Measurements from ENCODE around the gene SLC12A5. TPM values are rescaled to one million over a fixed set of nuclear protein-coding genes. Genes with fewer than 3 reads are reported as not detected.
A peak's percentile ranks its signal among the peaks of the same experiment; 100 is the strongest.

SLC12A5 gene
- total and polyA plus RNA-seq, 8 donors = 0.35 to 21.5 (median 1.6) TPM

DNA sequence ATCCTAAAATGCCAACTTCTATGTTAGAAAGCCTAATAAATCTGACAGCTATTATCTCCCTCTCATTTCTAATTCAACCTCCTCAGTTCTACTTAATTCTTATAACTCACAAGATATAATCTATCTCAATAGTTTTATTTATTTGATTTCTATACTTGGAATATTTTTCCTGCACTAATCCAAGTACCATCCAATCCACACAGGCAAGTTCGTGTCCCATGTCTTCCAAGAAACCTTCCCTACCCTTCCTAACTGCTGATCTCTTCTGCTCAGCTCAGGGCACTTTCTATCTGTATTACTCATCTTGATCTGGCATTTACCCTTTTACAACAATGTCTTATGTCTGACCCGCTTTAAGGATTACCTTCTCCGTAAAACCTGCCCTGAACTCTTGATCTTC lies 42.6 kb downstream of the SLC12A5 start:
- FAIRE-seq = no peak
- Histone ChIP-seq H3K36me3 (peaks cover 8 to 31% (median 13%) of the 10 kb centered on the region in 3 donors), H3K4me1 (no peaks in the 10 kb centered on the region), H3K27me3 (no peaks in the 10 kb centered on the region), H3K9me3 (no peaks in the 10 kb centered on the region), H3K4me3 (no peak overlapping the region), H3K27ac (no peak overlapping the region)
- no peak for TF ChIP-seq CTCF (IDR thresholded peaks at IDR 0.05)
- WGBS, 2 donors = 93 to 95% methylated on average over 3 of the region's 3 CpGs
- ATAC-seq = no peak
- intact Hi-C loops (cut with DNase I) = no loop called here
- no peak for DNase-seq

GRCh38 chr20:46073024-46073423 lies 44.0 kb downstream of the SLC12A5 start:
- no peaks in the 10 kb centered on the region for H3K9me3 ChIP-seq
- no peaks in the 10 kb centered on the region for H3K27me3 ChIP-seq
- peaks cover under 1 to 20% (median 6%) of the 10 kb centered on the region in 3 donors for H3K36me3 ChIP-seq
- no peak overlapping the region for H3K27ac ChIP-seq
- no peak for ATAC-seq
- no peak overlapping the region for H3K4me3 ChIP-seq
- 89 to 92% methylated on average over 4 of the region's 4 CpGs for WGBS, 2 donors
- intact Hi-C loops (cut with DNase I) = no loop called here
- TF ChIP-seq CTCF (IDR thresholded peaks at IDR 0.05) = no peak
- DNase-seq = no peak
- H3K4me1 ChIP-seq = no peaks in the 10 kb centered on the region
- FAIRE-seq = no peak

- H3K36me3 ChIP-seq = peaks cover 0 to 20% (median 6%) of the 10 kb centered on the region in 3 donors
- DNase-seq (no peak), FAIRE-seq (no peak), ATAC-seq (no peak)
- no peaks in the 10 kb centered on the region for H3K9me3 ChIP-seq
- intact Hi-C loops (cut with DNase I) = no loop called here
- no peaks in the 10 kb centered on the region for H3K27me3 ChIP-seq
- H3K4me3 ChIP-seq = no peak overlapping the region
- H3K4me1 ChIP-seq = no peaks in the 10 kb centered on the region
- WGBS, 2 donors = 91 to 99% methylated on average over 3 of the region's 3 CpGs
- H3K27ac ChIP-seq = no peak overlapping the region
- TF ChIP-seq CTCF (IDR thresholded peaks at IDR 0.05) = no peak
These were observed 44.4 kb downstream of the SLC12A5 start for GRCh38 chr20:46073443-46073842.

GRCh38 chr20:46074006-46074405 lies 45.0 kb downstream of the SLC12A5 start:
- TF ChIP-seq CTCF (IDR thresholded peaks at IDR 0.05) = no peak
- Histone ChIP-seq H3K4me1 (no peaks in the 10 kb centered on the region), H3K27me3 (no peaks in the 10 kb centered on the region), H3K4me3 (no peak overlapping the region), H3K36me3 (peaks cover 0 to 17% (median 6%) of the 10 kb centered on the region in 3 donors), H3K9me3 (no peaks in the 10 kb centered on the region), H3K27ac (no peak overlapping the region)
- WGBS, 2 donors = 81 to 84% methylated on average over 3 of the region's 3 CpGs
- intact Hi-C loops (cut with DNase I) = no loop called here
- no peak for DNase-seq
- FAIRE-seq = no peak
- no peak for ATAC-seq

DNA sequence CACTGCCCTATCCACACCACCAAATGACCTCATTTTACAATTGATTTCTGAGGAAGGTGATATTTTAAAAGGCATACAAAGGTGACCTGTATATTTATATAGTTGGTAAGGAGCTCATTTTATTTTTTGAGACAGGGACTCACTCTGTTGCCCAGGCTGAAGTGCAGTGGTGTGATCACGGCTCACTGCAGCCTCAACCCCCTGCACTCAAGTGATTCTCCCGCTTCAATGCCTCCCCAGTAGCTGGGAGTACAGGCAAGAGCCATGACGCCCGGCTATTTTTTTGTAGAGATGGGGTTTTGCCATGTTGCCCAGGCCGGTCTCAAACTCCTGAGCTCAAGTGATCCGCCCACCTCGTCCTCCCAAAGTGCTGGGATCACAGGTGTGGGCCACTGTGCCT lies 47.8 kb downstream of the SLC12A5 start:
- DNase-seq (no peak), ATAC-seq (peak in 2 of 4 donors; percentile 46 to 59), FAIRE-seq (no peak)
- Histone ChIP-seq H3K4me3 (no peak overlapping the region), H3K27me3 (no peaks in the 10 kb centered on the region), H3K36me3 (peaks cover 0 to 6% (median 4%) of the 10 kb centered on the region in 3 donors), H3K4me1 (peaks cover 0 to 11% (median 0%) of the 10 kb centered on the region in 3 donors), H3K27ac (no peak overlapping the region), H3K9me3 (no peaks in the 10 kb centered on the region)
- intact Hi-C loops (cut with DNase I) = no loop called here
- TF ChIP-seq CTCF (IDR thresholded peaks at IDR 0.05) = no peak
- WGBS, 2 donors = 89 to 91% methylated on average over 7 of the region's 7 CpGs

All from pancreas (tissue), 10 donors.